ENCODE data around the gene UBE2U.

UBE2U gene

DNA sequence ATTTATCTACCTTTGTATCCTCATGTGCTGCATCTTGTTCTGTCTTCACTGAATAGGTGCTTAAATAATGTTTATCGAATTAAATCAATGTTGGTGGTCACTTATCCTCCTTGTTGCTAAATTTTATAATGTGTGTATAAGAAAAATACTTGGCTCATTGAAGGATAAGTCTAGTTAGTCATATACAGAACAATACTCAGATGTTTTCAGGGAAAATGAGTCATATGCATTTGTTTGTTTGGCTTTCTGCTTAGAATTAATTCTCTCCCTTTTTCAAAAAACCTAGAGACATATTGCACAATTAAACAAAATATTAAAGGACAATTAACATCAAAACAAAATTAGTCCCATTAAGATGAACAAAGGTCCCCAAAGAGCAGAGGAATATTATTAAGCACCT, 89.0 kb downstream of the UBE2U start:
- no peak for DNase-seq (ENCODE audit: low read depth in 2 of 2)

DNA sequence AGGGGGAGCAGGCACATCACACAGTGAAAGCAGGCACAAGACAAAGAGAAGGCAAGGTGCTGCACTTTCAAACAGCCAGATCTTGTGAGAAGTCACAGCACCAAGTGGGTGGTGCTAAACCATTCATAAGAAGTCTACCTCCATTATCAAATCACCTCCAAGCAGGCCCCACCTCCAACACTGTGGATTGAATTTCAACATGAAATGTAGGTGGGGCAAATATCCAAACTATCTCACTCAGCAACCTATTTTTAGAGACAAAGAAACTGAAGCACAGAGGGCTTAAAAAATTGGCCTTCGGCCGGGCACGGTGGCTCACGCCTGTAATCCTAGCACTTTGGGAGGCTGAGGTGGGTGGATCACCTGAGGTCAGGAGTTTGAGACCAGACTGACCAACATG, 90.4 kb downstream of the UBE2U start:
- no peak for DNase-seq (ENCODE audit: low read depth in 2 of 2)

DNA sequence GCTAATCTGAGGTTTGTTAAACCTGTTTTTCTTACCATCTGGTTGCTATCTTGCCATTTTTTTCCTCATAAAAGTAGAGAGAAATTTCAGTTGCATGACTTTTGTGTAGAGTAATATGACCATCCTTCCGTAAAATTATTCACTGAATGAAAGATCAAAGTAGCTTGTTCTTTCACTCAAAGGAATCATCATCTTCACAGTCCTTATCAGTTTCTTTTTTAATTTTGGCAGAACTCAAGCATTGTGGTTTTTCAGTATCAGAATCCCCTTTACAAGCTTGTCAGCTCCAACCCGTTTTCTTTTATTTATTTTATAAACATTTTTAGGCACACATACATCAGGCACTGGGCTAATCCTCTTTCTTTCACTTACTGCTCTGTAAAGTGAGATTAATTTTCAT, 91.7 kb downstream of the UBE2U start:
- DNase-seq (ENCODE audit: low read depth in 2 of 2): no peak

DNA sequence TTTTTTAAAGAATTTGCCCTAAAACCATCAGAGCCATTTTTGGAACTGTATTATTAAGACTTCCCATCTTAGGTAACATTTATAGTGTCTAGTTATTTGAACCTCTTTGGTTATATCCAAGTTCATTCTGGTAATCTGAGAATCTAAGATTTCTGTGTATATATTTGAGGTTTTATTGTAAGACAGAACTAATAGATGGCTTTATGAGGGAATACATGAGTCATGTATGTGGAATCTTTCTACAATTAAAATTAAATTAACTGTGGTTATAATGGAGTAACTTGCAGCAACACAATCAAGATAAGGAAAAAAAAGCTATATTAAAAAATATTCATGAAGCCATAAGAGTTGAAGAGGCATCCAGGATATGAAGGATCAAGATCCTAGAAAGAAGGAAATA, 92.1 kb downstream of the UBE2U start:
- no peak for DNase-seq (ENCODE audit: low read depth in 2 of 2)

DNA sequence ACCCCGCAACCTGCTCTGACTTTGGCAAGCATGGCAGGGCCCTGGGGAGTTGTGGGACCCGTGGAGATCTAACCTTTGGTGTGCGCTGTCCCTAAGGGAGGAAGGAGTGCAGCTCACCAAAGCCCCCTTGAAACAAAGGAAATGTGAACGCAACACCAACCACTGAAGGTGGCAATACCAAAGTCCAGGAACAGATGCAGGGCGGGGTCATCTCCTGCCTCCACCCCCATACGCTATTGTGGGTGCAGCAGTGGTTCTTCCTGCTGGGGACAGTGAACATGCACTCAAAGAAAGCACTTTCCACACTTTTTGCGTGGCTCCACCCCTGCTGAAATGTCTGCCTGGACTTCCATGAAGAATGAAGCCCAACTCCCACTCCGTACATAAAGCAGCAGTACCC, 93.0 kb downstream of the UBE2U start:
- DNase-seq (ENCODE audit: low read depth in 2 of 2): no peak

DNA sequence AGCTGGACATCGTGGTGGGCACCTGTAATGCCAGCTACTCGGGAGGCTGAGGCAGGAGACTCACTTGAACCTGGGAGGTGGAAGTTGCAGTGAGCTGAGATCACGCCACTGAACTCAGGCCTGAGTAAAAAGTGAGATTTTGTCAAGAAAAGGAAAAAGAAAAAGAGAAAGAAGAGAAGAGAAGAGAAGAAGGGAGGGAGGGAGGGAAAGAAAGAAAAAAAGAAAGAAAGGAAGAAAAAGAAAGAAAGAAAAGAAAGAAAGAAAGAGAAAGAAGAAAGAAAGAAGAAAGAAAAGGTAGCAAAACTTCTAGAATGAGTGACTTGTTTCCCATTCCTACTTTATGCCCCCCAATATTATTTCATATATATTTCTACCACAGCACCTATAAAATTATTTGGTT, 98.8 kb downstream of the UBE2U start:
- no peak for DNase-seq (ENCODE audit: low read depth in 2 of 2)

DNA sequence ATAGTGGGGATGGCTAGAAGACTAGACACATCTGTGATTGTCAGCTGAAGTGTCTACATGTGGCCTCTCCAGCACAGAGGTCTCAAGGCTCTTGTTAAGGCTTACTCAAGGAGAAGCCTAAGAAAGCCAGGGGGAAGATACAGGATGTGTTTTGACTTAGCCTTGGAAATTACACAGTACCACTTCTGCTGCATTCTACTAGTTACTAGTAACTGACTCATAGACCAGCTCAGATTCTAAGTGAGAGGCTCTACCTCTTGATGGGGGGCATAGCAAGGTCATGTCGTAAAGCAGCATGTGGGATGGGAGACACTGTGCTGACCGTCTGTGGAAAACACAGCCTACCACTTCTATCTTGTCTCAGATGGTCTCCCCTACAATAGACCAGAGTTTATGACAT, 99.5 kb downstream of the UBE2U start:
- no peak for DNase-seq (ENCODE audit: low read depth in 2 of 2)

DNA sequence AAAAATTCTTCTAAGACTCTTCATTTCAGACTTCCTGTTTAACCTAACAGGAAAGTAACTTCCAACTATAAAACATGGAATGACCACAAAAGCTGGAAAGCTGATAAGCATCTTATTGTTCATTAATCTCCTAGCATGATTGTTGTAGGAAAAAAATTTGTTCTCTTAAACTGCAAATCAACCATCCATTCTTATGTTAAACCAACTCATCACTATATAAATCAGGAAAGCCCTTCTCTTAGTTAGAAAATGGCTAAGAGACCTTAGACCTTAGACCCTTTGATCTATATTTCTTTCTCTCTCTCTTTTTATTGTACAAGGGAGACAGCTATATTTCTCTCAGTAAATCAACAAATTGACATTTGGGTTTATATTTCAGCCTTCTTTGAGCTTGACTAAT, 101.4 kb downstream of the UBE2U start:
- no peak for DNase-seq (ENCODE audit: low read depth in 2 of 2)

DNA sequence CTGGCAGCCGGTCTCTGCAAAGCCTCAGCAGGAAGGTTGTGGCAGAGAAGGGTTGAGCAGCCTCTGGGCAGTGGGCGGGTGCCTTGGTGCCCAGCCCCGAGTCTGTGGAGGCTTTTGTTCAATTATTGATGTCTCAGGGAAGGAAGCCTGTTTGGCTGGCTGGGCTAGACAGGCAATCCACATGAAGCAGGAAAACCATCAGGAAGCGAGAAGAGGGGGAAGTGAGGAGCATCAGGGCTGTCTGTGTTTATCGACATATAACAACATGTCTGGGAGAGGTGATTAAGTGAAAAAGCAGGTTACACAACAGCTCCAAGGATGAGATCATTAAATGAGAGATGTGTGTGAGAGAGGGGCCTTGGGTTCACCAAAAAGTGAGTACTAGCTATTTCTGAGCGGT, 105.4 kb downstream of the UBE2U start:
- DNase-seq (ENCODE audit: low read depth in 2 of 2): no peak

DNA sequence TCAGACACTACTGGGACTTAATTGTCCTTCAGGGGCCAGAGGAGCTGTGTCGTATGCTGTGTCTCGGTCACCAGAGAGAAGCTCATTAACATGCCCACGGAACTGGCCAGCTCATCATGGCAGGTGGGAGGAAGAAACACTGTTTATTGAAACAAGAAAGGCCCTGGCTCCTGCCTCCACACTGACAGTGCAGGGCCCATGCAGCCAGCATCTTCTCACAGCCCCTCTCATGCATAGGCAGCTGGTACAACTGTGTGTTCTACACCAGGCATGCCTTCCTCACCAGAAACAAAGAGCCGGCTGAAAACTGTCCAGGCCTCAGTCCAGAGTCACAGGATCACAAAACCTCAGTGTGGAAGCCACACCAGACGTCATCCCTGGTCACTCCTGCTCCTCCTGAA, 106.0 kb downstream of the UBE2U start:
- no peak for DNase-seq (ENCODE audit: low read depth in 2 of 2)

DNA sequence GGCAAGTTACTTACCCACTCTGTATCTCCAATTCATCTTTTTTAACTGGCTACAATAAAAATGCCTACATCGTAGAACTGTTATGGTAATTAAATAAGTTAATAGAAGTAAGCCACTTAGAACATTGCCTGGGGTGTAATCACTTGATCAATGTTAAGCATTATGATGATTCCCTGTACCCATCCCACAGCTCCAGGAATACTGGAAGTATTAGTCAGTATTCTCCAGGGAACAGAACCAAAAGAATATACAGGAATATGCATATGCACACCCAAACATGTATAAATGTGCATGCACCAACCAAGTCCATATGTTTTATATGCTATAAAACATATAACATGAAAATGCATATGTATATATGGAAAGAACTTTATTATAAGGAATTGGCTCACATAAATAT, 107.3 kb downstream of the UBE2U start:
- DNase-seq (ENCODE audit: low read depth in 2 of 2): no peak

DNA sequence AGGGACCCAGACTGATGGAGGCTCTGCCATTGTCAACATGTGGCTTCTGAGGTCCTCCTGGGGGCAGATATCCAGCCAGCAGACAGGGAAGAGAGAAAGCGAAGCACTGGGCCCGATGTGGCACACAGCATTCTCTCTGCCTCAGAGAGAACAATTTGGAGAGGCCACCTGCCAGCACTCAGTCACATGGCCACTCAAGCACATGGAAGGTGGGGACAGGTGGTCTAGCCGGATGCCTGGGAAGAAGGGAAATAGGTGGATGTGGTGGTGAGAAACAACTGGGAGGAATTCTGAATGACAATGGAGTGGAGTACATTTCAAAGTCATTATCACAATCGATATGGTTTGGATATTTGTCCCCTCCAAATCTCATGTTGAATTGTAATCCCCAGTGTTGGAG, 109.0 kb downstream of the UBE2U start:
- no peak for DNase-seq (ENCODE audit: low read depth in 2 of 2)

DNA sequence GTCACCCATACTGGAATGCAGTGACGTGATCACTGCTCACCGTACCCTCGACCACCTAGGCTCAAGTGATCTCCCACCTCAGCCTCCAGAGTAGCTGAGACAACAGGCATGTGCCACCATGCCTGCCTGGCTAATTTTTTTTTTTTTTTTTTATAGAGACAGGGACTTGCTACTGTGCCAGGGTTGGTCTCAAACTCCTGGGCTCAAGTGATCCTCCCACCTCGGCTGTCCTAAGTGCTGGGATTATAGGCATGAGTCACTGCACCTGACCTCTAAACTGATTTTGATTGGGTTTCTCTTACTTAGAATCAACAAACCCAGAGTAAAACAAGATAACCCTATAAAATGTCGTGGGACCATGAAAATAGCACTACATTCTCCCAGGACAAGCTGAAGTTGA, 112.0 kb downstream of the UBE2U start:
- DNase-seq (ENCODE audit: low read depth in 2 of 2): no peak
